Brain microvascular endothelial cell (primary cell): ENCODE data around the gene CD151.

Experiments used
- DNase-seq: peaks from one replicate; pipeline ENCODE4 v3.0.0-alpha.2; 2020
- H3K27ac ChIP-seq: fragments of 250-450 bp; sonication (Bioruptor Pico); 2 replicates; pipeline ENCODE4 v1.5.1; 2020; ENCODE audit warnings: mild to moderate bottlenecking, moderate library complexity
- H3K27me3 ChIP-seq: fragments of 250-450 bp; sonication (Bioruptor Pico); replicated peaks from 2 replicates; pipeline ENCODE4 v1.5.1; 2020; ENCODE audit warnings: mild to moderate bottlenecking
- H3K36me3 ChIP-seq: fragments of 250-450 bp; sonication (Bioruptor Pico); replicated peaks from 2 replicates; pipeline ENCODE4 v1.5.1; 2020; ENCODE audit warnings: mild to moderate bottlenecking
- H3K4me3 ChIP-seq: 2 replicates; pipeline ENCODE4 v1.5.1; 2011; ENCODE audit warnings: low read depth, mild to moderate bottlenecking, control low read depth, low read length, moderate library complexity
- CTCF ChIP-seq: IDR thresholded peaks from 2 replicates; pipeline ENCODE4 v1.5.1; 2011; ENCODE audit warnings: low read depth, mild to moderate bottlenecking, moderate library complexity, low read length, control low read depth, inconsistent platforms; ENCODE audit errors: missing control alignments
- in situ Hi-C: cut with HindIII; loops from 2 replicates; pipeline ENCODE4 v1.10.0; 2017; ENCODE audit warnings: low sequenced_read_pairs, low pct_ligation_motif_present

CD151 gene

GRCh38 chr11:866481-866880, 33.7 kb downstream of the CD151 start:
- in situ Hi-C loops, result no loop called here
- DNase-seq, result no peak
- no peak for TF ChIP-seq CTCF
- H3K36me3 ChIP-seq, result peaks cover 9% of the 10 kb centered on the region
- H3K27ac ChIP-seq, result no peak overlapping the region
- no peaks in the 10 kb centered on the region for H3K27me3 ChIP-seq
- H3K4me3 ChIP-seq, result no peak overlapping the region

GRCh38 chr11:867856-868358, 35.2 kb downstream of the CD151 start:
- in situ Hi-C loops, result no loop called here
- TF ChIP-seq CTCF, result no peak
- H3K4me3 ChIP-seq, result no peak overlapping the region

GRCh38 chr11:868394-868793, 35.6 kb downstream of the CD151 start:
- no peak for TF ChIP-seq CTCF

More at GRCh38 chr11:867856-868358, 35.2 kb downstream of the CD151 start:
- Histone ChIP-seq H3K27ac (no peak overlapping the region), H3K27me3 (no peaks in the 10 kb centered on the region), H3K36me3 (peaks cover 7% of the 10 kb centered on the region)
- DNase-seq, result no peak

GRCh38 chr11:868802-869201, 36.0 kb downstream of the CD151 start:
- DNase-seq, result no peak
- H3K27me3 ChIP-seq, result no peaks in the 10 kb centered on the region
- TF ChIP-seq CTCF, result no peak
- H3K27ac ChIP-seq, result no peak overlapping the region
- H3K36me3 ChIP-seq, result peaks cover 7% of the 10 kb centered on the region
- no peak overlapping the region for H3K4me3 ChIP-seq
- in situ Hi-C loops, result no loop called here

More at GRCh38 chr11:868394-868793, 35.6 kb downstream of the CD151 start:
- Histone ChIP-seq H3K27ac (no peak overlapping the region), H3K27me3 (no peaks in the 10 kb centered on the region), H3K36me3 (peaks cover 7% of the 10 kb centered on the region), H3K4me3 (no peak overlapping the region)
- DNase-seq, result no peak
- in situ Hi-C loops, result no loop called here

GRCh38 chr11:869399-870126, 36.8 kb downstream of the CD151 start:
- DNase-seq, result no peak

More at GRCh38 chr11:869399-870126, 36.8 kb downstream of the CD151 start:
- in situ Hi-C loops, result no loop called here
- Histone ChIP-seq H3K27ac (no peak overlapping the region), H3K4me3 (no peak overlapping the region), H3K27me3 (no peaks in the 10 kb centered on the region), H3K36me3 (peaks cover 7% of the 10 kb centered on the region)
- TF ChIP-seq CTCF, result no peak
